HG03439 (cell line): Measurements from ENCODE around the gene EFCAB11.
"Not testable (repeated sequence)": the region's sequence is repeated elsewhere in the genome, so short reads cannot be mapped to it uniquely, and the experiment has no call there.

Experiments used
- ATAC-seq: cut with Tn5 transposase; IDR thresholded peaks from one replicate; pipeline ENCODE4 v1.9.1; 2021; ENCODE audit warnings: mild to moderate bottlenecking, moderate library complexity; ENCODE audit not compliant: unreplicated experiment

The EFCAB11 gene

GRCh38 chr14:89874091-89874490 is 80.4 kb downstream of the EFCAB11 start:
- not testable (repeated sequence) for ATAC-seq

- no peak for ATAC-seq
Measured at GRCh38 chr14:89870316-89870715, 84.2 kb downstream of the EFCAB11 start.

- ATAC-seq, result no peak
Measured at GRCh38 chr14:89869606-89870005, 84.9 kb downstream of the EFCAB11 start.

- no peak for ATAC-seq
Measured at GRCh38 chr14:89866458-89866857, 88.1 kb downstream of the EFCAB11 start.

- no peak for ATAC-seq
Measured at GRCh38 chr14:89865153-89865552, 89.4 kb downstream of the EFCAB11 start.

- ATAC-seq, result no peak
Measured at GRCh38 chr14:89862856-89863255, 91.7 kb downstream of the EFCAB11 start.

GRCh38 chr14:89861630-89862029 is 92.9 kb downstream of the EFCAB11 start:
- ATAC-seq, result no peak

GRCh38 chr14:89858089-89858488 is 96.4 kb downstream of the EFCAB11 start:
- no peak for ATAC-seq

- ATAC-seq, result no peak
Measured at GRCh38 chr14:89856871-89857345, 97.6 kb downstream of the EFCAB11 start.

GRCh38 chr14:89855961-89856656 is 98.4 kb downstream of the EFCAB11 start:
- ATAC-seq, result no peak

GRCh38 chr14:89853936-89854693 is 100.4 kb downstream of the EFCAB11 start:
- no peak for ATAC-seq

- ATAC-seq, result no peak
Measured at GRCh38 chr14:89851106-89851505, 103.4 kb downstream of the EFCAB11 start.

- ATAC-seq, result no peak
Measured at GRCh38 chr14:89849931-89850330, 104.6 kb downstream of the EFCAB11 start.

- no peak for ATAC-seq
Measured at GRCh38 chr14:89848165-89848564, 106.4 kb downstream of the EFCAB11 start.

- no peak for ATAC-seq
Measured at GRCh38 chr14:89845346-89845745, 109.2 kb downstream of the EFCAB11 start.

GRCh38 chr14:89844508-89844907 is 110.0 kb downstream of the EFCAB11 start:
- ATAC-seq, result no peak

GRCh38 chr14:89842837-89843236 is 111.7 kb downstream of the EFCAB11 start:
- ATAC-seq, result no peak

GRCh38 chr14:89841851-89842250 is 112.7 kb downstream of the EFCAB11 start:
- ATAC-seq, result no peak

- ATAC-seq, result no peak
Measured at GRCh38 chr14:89836830-89837469, 117.6 kb downstream of the EFCAB11 start.

GRCh38 chr14:89833661-89834060 is 120.9 kb downstream of the EFCAB11 start:
- no peak for ATAC-seq

GRCh38 chr14:89833120-89833532 is 121.4 kb downstream of the EFCAB11 start:
- ATAC-seq, result no peak
